ENCODE results near the gene ATXN7. TPM values are rescaled to one million over a fixed set of nuclear protein-coding genes. Genes with fewer than 3 reads are reported as not detected.
A peak's percentile ranks its signal among the peaks of the same experiment; 100 is the strongest.

The ATXN7 gene
- total RNA-seq, 1 donor from 2014 or later = 13.2 TPM

GRCh38 chr3:64011685-64012084 is 148.0 kb downstream of the ATXN7 start:
- TF ChIP-seq CTCF (IDR thresholded peaks at IDR 0.05) = no peak
- Histone ChIP-seq H3K4me1 (peaks cover 0 to 2% of the 10 kb centered on the region in 2 donors), H3K27me3 (no peaks in the 10 kb centered on the region), H3K27ac (peak overlapping the region; percentile 37 to 51), H3K4me3 (no peak overlapping the region), H3K9me3 (no peaks in the 10 kb centered on the region), H3K36me3 (peaks cover 35 to 84% of the 10 kb centered on the region in 2 donors)
- intact Hi-C loops (cut with DNase I) = no loop called here
- DNase-seq (ENCODE audit: low spot score in 2 of 2) = no peak

- no peaks in the 10 kb centered on the region for H3K27me3 ChIP-seq
- no peak for TF ChIP-seq CTCF (IDR thresholded peaks at IDR 0.05)
- no peak overlapping the region for H3K27ac ChIP-seq
- intact Hi-C loops (cut with DNase I) = no loop called here
- peaks cover 3 to 12% of the 10 kb centered on the region in 2 donors for H3K4me1 ChIP-seq
- H3K9me3 ChIP-seq = no peaks in the 10 kb centered on the region
- no peak overlapping the region for H3K4me3 ChIP-seq
- peaks cover 58 to 77% of the 10 kb centered on the region in 2 donors for H3K36me3 ChIP-seq
- no peak for DNase-seq (ENCODE audit: low spot score in 2 of 2)
These were observed 153.4 kb downstream of the ATXN7 start for GRCh38 chr3:64016941-64017620.

GRCh38 chr3:64019271-64019670 is 155.6 kb downstream of the ATXN7 start:
- no peak for TF ChIP-seq CTCF (IDR thresholded peaks at IDR 0.05)
- H3K27me3 ChIP-seq = no peaks in the 10 kb centered on the region
- H3K4me3 ChIP-seq = no peak overlapping the region
- intact Hi-C loops (cut with DNase I) = no loop called here
- no peaks in the 10 kb centered on the region for H3K9me3 ChIP-seq
- no peak overlapping the region for H3K27ac ChIP-seq
- H3K4me1 ChIP-seq = peaks cover 6 to 19% of the 10 kb centered on the region in 2 donors
- peaks cover 37 to 55% of the 10 kb centered on the region in 2 donors for H3K36me3 ChIP-seq
- DNase-seq (ENCODE audit: low spot score in 2 of 2) = no peak

- intact Hi-C loops (cut with DNase I) = loop anchor here (10.0 kb wide), 1 partner anchor 245 kb away; no protein-coding TSS in a partner anchor
These were observed 156.2 kb downstream of the ATXN7 start for GRCh38 chr3:64019879-64020278.

DNA sequence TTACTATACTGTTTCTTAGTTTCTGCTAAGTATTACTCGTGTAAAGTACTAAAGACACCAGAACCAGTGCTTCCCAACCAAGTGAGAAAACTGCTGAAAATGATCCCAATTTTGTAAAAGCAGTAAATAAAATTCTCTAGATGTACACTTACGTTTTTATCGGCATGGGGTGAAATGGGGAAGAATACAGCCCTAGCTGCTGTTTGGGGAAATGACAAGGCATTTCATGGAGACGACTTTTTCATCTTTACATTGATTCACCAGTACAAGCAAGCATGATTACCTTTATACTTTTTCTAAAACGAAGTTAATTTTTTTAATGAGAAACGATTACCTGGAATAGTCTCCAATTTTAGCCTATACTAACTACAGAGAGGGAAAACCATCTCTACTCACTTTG is 158.3 kb downstream of the ATXN7 start:
- peak overlapping the region; percentile 86 to 95 for H3K4me3 ChIP-seq
- H3K27ac ChIP-seq = peak overlapping the region; percentile 83 to 85
- intact Hi-C loops (cut with DNase I) = loop anchor here (2.0 to 10.0 kb wide), 3 partner anchors 61 to 243 kb away; partner anchors contain the start of gene SCAANT1
- H3K36me3 ChIP-seq = peaks cover 27 to 34% of the 10 kb centered on the region in 2 donors
- H3K9me3 ChIP-seq = no peaks in the 10 kb centered on the region
- no peak for DNase-seq (ENCODE audit: low spot score in 2 of 2)
- H3K4me1 ChIP-seq = peaks cover 6 to 19% of the 10 kb centered on the region in 2 donors
- no peak for TF ChIP-seq CTCF (IDR thresholded peaks at IDR 0.05)
- H3K27me3 ChIP-seq = no peaks in the 10 kb centered on the region

More at GRCh38 chr3:64019879-64020278, 156.2 kb downstream of the ATXN7 start:
- no peaks in the 10 kb centered on the region for H3K27me3 ChIP-seq
- H3K9me3 ChIP-seq = no peaks in the 10 kb centered on the region
- H3K4me3 ChIP-seq = no peak overlapping the region
- DNase-seq (ENCODE audit: low spot score in 2 of 2) = no peak
- TF ChIP-seq CTCF (IDR thresholded peaks at IDR 0.05) = no peak
- H3K36me3 ChIP-seq = peaks cover 30 to 49% of the 10 kb centered on the region in 2 donors
- H3K4me1 ChIP-seq = peaks cover 6 to 19% of the 10 kb centered on the region in 2 donors
- no peak overlapping the region for H3K27ac ChIP-seq

Measured in ascending aorta (tissue), 2 donors.